Testis (tissue), 3 donors: ENCODE results near the gene TOMM40L. TPM values are rescaled to one million over a fixed set of nuclear protein-coding genes. Genes with fewer than 3 reads are reported as not detected.
A peak's percentile ranks its signal among the peaks of the same experiment; 100 is the strongest.

Experiments used
- DNase-seq: peaks from one replicate; pipeline ENCODE4 v3.0.0-alpha.2; 2019
- H3K27ac ChIP-seq, 2 donors: fragments of 200-600 bp; sonication (generic); one replicate each; pipeline ENCODE4 v1.5.1; 2019
- H3K27me3 ChIP-seq: fragments of 200-600 bp; sonication (generic); one replicate; pipeline ENCODE4 v1.5.1; 2019
- H3K36me3 ChIP-seq: fragments of 200-600 bp; sonication (generic); one replicate; pipeline ENCODE4 v1.5.1; 2017; ENCODE audit warnings: low read depth; ENCODE audit errors: missing control alignments
- H3K4me1 ChIP-seq: fragments of 200-600 bp; sonication (generic); one replicate; pipeline ENCODE4 v1.5.1; 2019
- H3K4me3 ChIP-seq, 2 donors: fragments of 200-600 bp; sonication (generic); one replicate each; pipeline ENCODE4 v1.5.1; 2017 to 2019
- H3K9me3 ChIP-seq: fragments of 200-600 bp; sonication (generic); one replicate; pipeline ENCODE4 v1.5.1; 2017
- CTCF ChIP-seq, 3 experiments: fragments of 450-650 bp in 2 of 3; fragments of 200-600 bp in 1 of 3; sonication (generic) in 1 of 3; IDR thresholded peaks; one replicate each; pipeline ENCODE4 v1.5.1; 2016 to 2019; ENCODE audit warnings: antibody characterized with exemption in 3 of 3, mild to moderate bottlenecking in 2 of 3, moderate library complexity in 1 of 3
- POLR2A ChIP-seq: fragments of 450-650 bp; IDR thresholded peaks from one replicate; pipeline ENCODE4 v1.6.1; 2017; ENCODE audit warnings: antibody characterized with exemption, mild to moderate bottlenecking, moderate library complexity
- WGBS, 2 donors: methylation state at CpG; one replicate each; pipeline ENCODE4 v1.1.5; 2018; 5-methylcytosine and 5-hydroxymethylcytosine counted together
- intact Hi-C: fragments of 100-400 bp; cut with DNase I; formaldehyde crosslinking; loops from one replicate; pipeline ENCODE4 v1.15.1; 2023; ENCODE audit warnings: low total_unique reads
- polyA plus RNA-seq: library from polyadenylated mRNA; stranded (reverse); fragments of 350-450 nt; fragmentation: Illumina TruSeq; extraction: RNeasy Lipid Tissue Mini Kit (QIAGEN cat#74804); gene quantifications from one replicate; pipeline ENCODE4 v1.2.3, GENCODE V29; 2014; ENCODE audit warnings: low read depth, low replicate concordance; ENCODE audit not compliant: insufficient read depth
- total RNA-seq, 2 donors: library from RNA; depleted of rRNA; stranded (reverse); fragments of >200 nt; gene quantifications; one replicate each; pipeline ENCODE4 v1.2.3, GENCODE V29; 2016

TOMM40L gene
- total and polyA plus RNA-seq, 3 donors from 2014 or later: 4.7 to 7.5 (median 6.0) TPM

- H3K27ac ChIP-seq: no peak overlapping the region
- H3K27me3 ChIP-seq: no peaks in the 10 kb centered on the region
- DNase-seq: no peak
- H3K4me1 ChIP-seq: peaks cover 15% of the 10 kb centered on the region
- no peak for TF ChIP-seq POLR2A
- no peak for TF ChIP-seq CTCF (IDR thresholded peaks at IDR 0.05)
- H3K4me3 ChIP-seq: no peak overlapping the region
- H3K36me3 ChIP-seq: no peaks in the 10 kb centered on the region
- intact Hi-C loops: no loop called here
- WGBS, 2 donors: 38 to 45% methylated on average over 7 of the region's 7 CpGs
- H3K9me3 ChIP-seq: no peaks in the 10 kb centered on the region
Measured at GRCh38 chr1:161225178-161225533, 704 bp upstream of the TOMM40L start.

- WGBS, 2 donors: 2 to 6% methylated on average over 11 to 15 of the region's 15 CpGs
- intact Hi-C loops: no loop called here
- TF ChIP-seq POLR2A (no peak), CTCF (IDR thresholded peaks at IDR 0.05) (no peak)
- Histone ChIP-seq H3K27me3 (no peaks in the 10 kb centered on the region), H3K27ac (peak overlapping the region in 1 of 2 donors; percentile 16), H3K9me3 (no peaks in the 10 kb centered on the region), H3K4me3 (peak overlapping the region; percentile 52 to 65), H3K36me3 (no peaks in the 10 kb centered on the region), H3K4me1 (peaks cover 15% of the 10 kb centered on the region)
- DNase-seq: no peak
Measured at GRCh38 chr1:161226320-161226711, 456 bp downstream of the TOMM40L start.

GRCh38 chr1:161226759-161227158, 899 bp downstream of the TOMM40L start:
- no peaks in the 10 kb centered on the region for H3K9me3 ChIP-seq
- no peak for DNase-seq
- intact Hi-C loops: no loop called here
- H3K27ac ChIP-seq: no peak overlapping the region
- no peak for TF ChIP-seq POLR2A
- no peak for TF ChIP-seq CTCF (IDR thresholded peaks at IDR 0.05)
- H3K4me3 ChIP-seq: peak overlapping the region in 1 of 2 donors; percentile 52
- peaks cover 15% of the 10 kb centered on the region for H3K4me1 ChIP-seq
- WGBS, 2 donors: 28 to 31% methylated on average over 3 of the region's 3 CpGs
- H3K36me3 ChIP-seq: no peaks in the 10 kb centered on the region
- no peaks in the 10 kb centered on the region for H3K27me3 ChIP-seq

- no peak for TF ChIP-seq POLR2A
- TF ChIP-seq CTCF (IDR thresholded peaks at IDR 0.05): peak; percentile 95 to 98 (median 95)
- H3K9me3 ChIP-seq: no peaks in the 10 kb centered on the region
- DNase-seq: peak; percentile 92
- WGBS, 2 donors: 31% methylated on average over 11 of the region's 11 CpGs
- no peak overlapping the region for H3K27ac ChIP-seq
- intact Hi-C loops: no loop called here
- H3K4me1 ChIP-seq: peaks cover 15% of the 10 kb centered on the region
- H3K4me3 ChIP-seq: no peak overlapping the region
- no peaks in the 10 kb centered on the region for H3K27me3 ChIP-seq
- no peaks in the 10 kb centered on the region for H3K36me3 ChIP-seq
Measured at GRCh38 chr1:161227196-161227871, 1.5 kb downstream of the TOMM40L start.

GRCh38 chr1:161228032-161228431, 2.2 kb downstream of the TOMM40L start:
- H3K4me3 ChIP-seq: no peak overlapping the region
- H3K9me3 ChIP-seq: no peaks in the 10 kb centered on the region
- 91% methylated on average over 6 to 7 of the region's 7 CpGs for WGBS, 2 donors
- H3K4me1 ChIP-seq: peaks cover 15% of the 10 kb centered on the region
- intact Hi-C loops: no loop called here
- DNase-seq: no peak
- TF ChIP-seq POLR2A (no peak), CTCF (IDR thresholded peaks at IDR 0.05) (no peak)
- no peaks in the 10 kb centered on the region for H3K27me3 ChIP-seq
- H3K27ac ChIP-seq: no peak overlapping the region
- H3K36me3 ChIP-seq: no peaks in the 10 kb centered on the region
